HEK293 (cell line): ENCODE results near the gene CHST8.
A peak's percentile ranks its signal among the peaks of the same experiment; 100 is the strongest.

ENCODE experiments used
- CTCF ChIA-PET: fragments of 350-600 bp; formaldehyde crosslinking; extraction: SDS; loops from one replicate; lab custom pipeline; 2021; ENCODE audit warnings: antibody characterized with exemption; lab: Yijun Ruan, JAX
- POLR2A ChIA-PET: fragments of 300-600 bp; formaldehyde crosslinking; extraction: SDS; loops from one replicate; lab custom pipeline; 2020; ENCODE audit warnings: antibody characterized with exemption, inconsistent platforms; lab: Yijun Ruan, JAX
- H3K27ac ChIP-seq: fragments of 200-500 bp; sonication (Bioruptor generic); 2 replicates; pipeline ENCODE4 v1.5.1; 2014; ENCODE audit warnings: low read depth, low read length, control low read depth, inconsistent platforms; ENCODE audit errors: extremely low read depth
- H3K36me3 ChIP-seq, 2 experiments: fragments of 200-500 bp in 1 of 2; sonication (Bioruptor generic) in 1 of 2; 1 replicate in 1 of 2; 2 replicates in 1 of 2; pipeline ENCODE4 v1.5.1; 2014 to 2017; ENCODE audit warnings: inconsistent platforms in 2 of 2, low read length in 2 of 2; ENCODE audit not compliant: control insufficient read depth in 2 of 2, insufficient read depth in 1 of 2
- H3K4me1 ChIP-seq: fragments of 200-500 bp; sonication (Bioruptor generic); 2 replicates; pipeline ENCODE4 v1.5.1; 2014; ENCODE audit warnings: mild to moderate bottlenecking, low read length, inconsistent platforms; ENCODE audit not compliant: control insufficient read depth, insufficient read depth
- H3K4me3 ChIP-seq: 2 replicates; pipeline ENCODE4 v1.5.1; 2011; ENCODE audit warnings: low read depth, mild to moderate bottlenecking, control low read depth, low read length, moderate library complexity
- H3K9me3 ChIP-seq: fragments of 200-500 bp; sonication (Bioruptor generic); 2 replicates; pipeline ENCODE4 v1.5.1; 2014; ENCODE audit warnings: low read depth, low read length, inconsistent platforms; ENCODE audit not compliant: control insufficient read depth, insufficient read depth
- BCL11B ChIP-seq: fragments of 450-650 bp; formaldehyde crosslinking; IDR thresholded peaks from 2 replicates; pipeline ENCODE4 v1.5.1; 2016; ENCODE audit warnings: low read depth, missing biosample characterization, missing genetic modification characterization
- TRIM28 ChIP-seq: IDR thresholded peaks from 2 replicates; pipeline ENCODE4 v1.6.1; 2011; ENCODE audit warnings: low read length, control low read depth, borderline replicate concordance
- ZFHX2 ChIP-seq: fragments of 450-650 bp; formaldehyde crosslinking; conservative IDR thresholded peaks from 2 replicates; pipeline ENCODE4 v1.5.1; 2016; ENCODE audit warnings: missing biosample characterization, missing genetic modification characterization
- ZNF112 ChIP-seq: fragments of 450-650 bp; formaldehyde crosslinking; IDR thresholded peaks from 2 replicates; pipeline ENCODE4 v1.5.0; 2017; ENCODE audit warnings: missing biosample characterization, missing genetic modification characterization
- ZNF114 ChIP-seq: fragments of 450-650 bp; formaldehyde crosslinking; IDR thresholded peaks from 2 replicates; pipeline ENCODE4 v1.5.0; 2017; ENCODE audit warnings: missing biosample characterization, missing genetic modification characterization
- ZNF175 ChIP-seq: fragments of 450-650 bp; formaldehyde crosslinking; IDR thresholded peaks from 2 replicates; pipeline ENCODE4 v1.5.1; 2016; ENCODE audit warnings: missing biosample characterization, missing genetic modification characterization
- ZNF391 ChIP-seq: fragments of 450-650 bp; formaldehyde crosslinking; IDR thresholded peaks from 2 replicates; pipeline ENCODE4 v1.5.1; 2016; ENCODE audit warnings: low read depth, missing biosample characterization, missing genetic modification characterization, borderline replicate concordance
- ZNF433 ChIP-seq: fragments of 450-650 bp; formaldehyde crosslinking; IDR thresholded peaks from 2 replicates; pipeline ENCODE4 v1.5.1; 2016; ENCODE audit warnings: missing biosample characterization, missing genetic modification characterization, low read depth
- ZNF529 ChIP-seq: fragments of 450-650 bp; formaldehyde crosslinking; IDR thresholded peaks from 2 replicates; pipeline ENCODE4 v1.5.1; 2017; ENCODE audit warnings: missing genetic modification characterization, missing biosample characterization; ENCODE audit not compliant: insufficient replicate concordance
- ZNF654 ChIP-seq: fragments of 450-650 bp; formaldehyde crosslinking; IDR thresholded peaks from 2 replicates; pipeline ENCODE4 v1.5.1; 2016; ENCODE audit warnings: low read depth, missing biosample characterization, missing genetic modification characterization
- ZNF768 ChIP-seq: fragments of 450-650 bp; formaldehyde crosslinking; IDR thresholded peaks from 2 replicates; pipeline ENCODE4 v1.5.1; 2018; ENCODE audit warnings: missing biosample characterization, mild to moderate bottlenecking, missing genetic modification characterization
- ZSCAN16 ChIP-seq: fragments of 450-650 bp; formaldehyde crosslinking; IDR thresholded peaks from 2 replicates; pipeline ENCODE4 v1.5.1; 2016; ENCODE audit warnings: missing biosample characterization, missing genetic modification characterization
- TF ChIP-seq, protein P1 (sequence below): fragments of 450-650 bp; formaldehyde crosslinking; IDR thresholded peaks from 2 replicates; pipeline ENCODE4 v1.5.1; 2016; ENCODE audit warnings: missing biosample characterization, missing genetic modification characterization
- TF ChIP-seq, protein P2 (sequence below): fragments of 450-650 bp; formaldehyde crosslinking; IDR thresholded peaks from 2 replicates; pipeline ENCODE4 v1.5.1; 2017; ENCODE audit warnings: missing biosample characterization, missing genetic modification characterization
- TF ChIP-seq, protein P3 (sequence below): fragments of 450-650 bp; formaldehyde crosslinking; IDR thresholded peaks from 2 replicates; pipeline ENCODE4 v1.5.1; 2016; ENCODE audit warnings: missing biosample characterization, missing genetic modification characterization

CHST8 gene

DNA sequence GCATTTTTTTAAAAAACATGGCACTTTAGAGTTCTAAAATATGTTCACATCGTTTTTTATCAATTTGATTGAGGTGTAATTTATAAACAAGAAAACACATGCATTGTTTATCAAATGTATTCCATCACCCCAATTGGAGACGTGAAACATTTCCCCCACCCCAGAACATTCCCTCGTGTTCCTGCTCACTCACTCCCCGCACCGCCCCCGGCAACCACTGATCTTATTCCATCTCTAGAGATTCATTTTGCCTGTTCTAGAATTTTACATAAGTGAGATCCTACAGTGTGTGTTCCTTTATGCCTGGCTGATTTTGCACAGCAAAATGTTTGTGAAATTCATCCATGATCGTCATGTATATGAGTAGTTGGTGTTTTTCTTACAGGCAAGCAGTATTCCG is 124.4 kb downstream of the CHST8 start (continued):
- TF ChIP-seq ZNF529 (tag by site-specific recombination) (no peak), ZNF768 (tag by site-specific recombination) (no peak), TRIM28 (no peak), ZSCAN16 (tag by site-specific recombination) (no peak), ZFHX2 (no peak)
- TF ChIP-seq, protein P1, sequence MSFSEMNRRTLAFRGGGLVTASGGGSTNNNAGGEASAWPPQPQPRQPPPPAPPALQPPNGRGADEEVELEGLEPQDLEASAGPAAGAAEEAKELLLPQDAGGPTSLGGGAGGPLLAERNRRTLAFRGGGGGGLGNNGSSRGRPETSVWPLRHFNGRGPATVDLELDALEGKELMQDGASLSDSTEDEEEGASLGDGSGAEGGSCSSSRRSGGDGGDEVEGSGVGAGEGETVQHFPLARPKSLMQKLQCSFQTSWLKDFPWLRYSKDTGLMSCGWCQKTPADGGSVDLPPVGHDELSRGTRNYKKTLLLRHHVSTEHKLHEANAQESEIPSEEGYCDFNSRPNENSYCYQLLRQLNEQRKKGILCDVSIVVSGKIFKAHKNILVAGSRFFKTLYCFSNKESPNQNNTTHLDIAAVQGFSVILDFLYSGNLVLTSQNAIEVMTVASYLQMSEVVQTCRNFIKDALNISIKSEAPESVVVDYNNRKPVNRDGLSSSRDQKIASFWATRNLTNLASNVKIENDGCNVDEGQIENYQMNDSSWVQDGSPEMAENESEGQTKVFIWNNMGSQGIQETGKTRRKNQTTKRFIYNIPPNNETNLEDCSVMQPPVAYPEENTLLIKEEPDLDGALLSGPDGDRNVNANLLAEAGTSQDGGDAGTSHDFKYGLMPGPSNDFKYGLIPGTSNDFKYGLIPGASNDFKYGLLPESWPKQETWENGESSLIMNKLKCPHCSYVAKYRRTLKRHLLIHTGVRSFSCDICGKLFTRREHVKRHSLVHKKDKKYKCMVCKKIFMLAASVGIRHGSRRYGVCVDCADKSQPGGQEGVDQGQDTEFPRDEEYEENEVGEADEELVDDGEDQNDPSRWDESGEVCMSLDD (tag by site-specific recombination), result no peak

DNA sequence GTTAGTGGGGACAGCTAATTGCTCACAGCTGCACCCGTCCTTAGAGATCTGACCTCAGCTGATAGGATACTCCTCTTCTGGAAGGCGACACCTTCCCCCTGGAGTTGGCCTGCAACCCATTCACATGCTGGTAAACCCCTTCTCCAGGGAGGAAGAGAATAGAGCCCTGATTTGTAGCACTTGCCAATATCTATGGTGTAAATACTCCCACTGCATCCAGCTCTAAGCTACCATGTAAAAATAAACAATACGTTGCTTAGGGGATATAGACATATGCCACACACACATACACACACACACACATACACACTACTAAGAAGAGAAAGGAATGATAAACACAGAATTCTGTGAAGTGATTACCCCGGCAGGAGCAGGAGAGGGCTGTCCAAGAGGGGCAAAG is 125.5 kb downstream of the CHST8 start:
- Histone ChIP-seq H3K9me3 (no peaks in the 10 kb centered on the region), H3K4me3 (no peak overlapping the region), H3K27ac (no peak overlapping the region), H3K4me1 (no peaks in the 10 kb centered on the region), H3K36me3 (no peaks in the 10 kb centered on the region)
- peak; percentile 94 for TF ChIP-seq ZNF112
- no peak for TF ChIP-seq ZNF175 (tag by site-specific recombination)
- CTCF ChIA-PET, result interaction anchor here (0.7 to 2.0 kb wide), 5 partner anchors 21 to 331 kb away, joined by 3 to 11 read pairs (median 3); no protein-coding TSS in a partner anchor
- POLR2A ChIA-PET, result interaction anchor here (1.2 kb wide), 1 partner anchor 11 kb away, joined by 3 read pairs; no protein-coding TSS in a partner anchor

DNA sequence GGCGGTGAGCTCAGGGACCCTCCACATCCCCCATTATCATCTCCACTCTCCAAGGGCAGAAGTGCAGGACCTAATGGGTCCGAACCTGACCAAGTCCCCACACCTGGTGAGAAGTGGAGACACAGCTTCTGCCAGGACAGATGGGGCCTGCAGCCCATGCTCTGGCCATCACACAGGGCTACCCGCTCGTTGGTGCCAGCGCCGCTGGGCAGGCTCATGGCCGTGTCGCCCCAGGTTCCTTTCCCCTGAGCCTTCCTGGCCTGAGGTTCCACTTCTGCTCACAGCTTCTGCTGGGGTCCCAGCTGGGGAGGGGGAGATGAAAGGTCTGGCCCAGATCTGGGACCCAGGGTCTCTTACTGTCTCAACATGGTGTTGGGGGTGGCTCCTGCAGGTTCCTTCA is 126.5 kb downstream of the CHST8 start:
- no peaks in the 10 kb centered on the region for H3K36me3 ChIP-seq
- TF ChIP-seq BCL11B (tag by site-specific recombination), result no peak
- POLR2A ChIA-PET, result interaction anchor here (1.2 kb wide), 1 partner anchor 10 kb away, joined by 3 read pairs; no protein-coding TSS in a partner anchor
- CTCF ChIA-PET, result interaction anchor here (0.5 to 2.1 kb wide), 11 partner anchors 9 to 512 kb away, joined by 3 to 11 read pairs (median 3); no protein-coding TSS in a partner anchor
- no peaks in the 10 kb centered on the region for H3K4me1 ChIP-seq
- H3K4me3 ChIP-seq, result no peak overlapping the region
- H3K27ac ChIP-seq, result no peak overlapping the region
- no peaks in the 10 kb centered on the region for H3K9me3 ChIP-seq

DNA sequence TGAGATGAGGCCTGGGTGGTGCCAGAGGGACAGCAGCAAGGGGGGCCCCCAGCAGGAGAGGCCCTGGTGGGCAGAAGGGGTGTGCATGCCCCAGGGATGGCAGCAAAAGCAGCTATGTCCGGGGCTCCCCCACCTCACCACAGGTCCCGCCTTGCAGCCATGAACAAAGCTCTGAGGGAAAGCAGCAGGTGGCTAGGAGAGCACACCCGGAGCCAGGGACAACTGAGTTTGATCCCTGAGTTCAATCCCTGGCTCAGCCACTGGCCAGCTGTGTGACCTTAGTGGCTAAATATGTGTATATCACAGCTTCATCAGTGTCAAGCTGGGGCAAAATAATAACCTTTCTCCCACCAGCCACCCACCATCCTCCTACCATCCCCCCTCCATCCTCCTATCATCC is 127.3 kb downstream of the CHST8 start:
- CTCF ChIA-PET, result interaction anchor here (0.5 to 2.1 kb wide), 8 partner anchors 9 to 514 kb away, joined by 3 to 9 read pairs (median 3); no protein-coding TSS in a partner anchor
- H3K27ac ChIP-seq, result no peak overlapping the region
- no peaks in the 10 kb centered on the region for H3K4me1 ChIP-seq
- no peak overlapping the region for H3K4me3 ChIP-seq
- no peaks in the 10 kb centered on the region for H3K36me3 ChIP-seq
- H3K9me3 ChIP-seq, result no peaks in the 10 kb centered on the region
- POLR2A ChIA-PET, result no interaction called here
- no peak for TF ChIP-seq ZNF654
- TF ChIP-seq, protein P2, sequence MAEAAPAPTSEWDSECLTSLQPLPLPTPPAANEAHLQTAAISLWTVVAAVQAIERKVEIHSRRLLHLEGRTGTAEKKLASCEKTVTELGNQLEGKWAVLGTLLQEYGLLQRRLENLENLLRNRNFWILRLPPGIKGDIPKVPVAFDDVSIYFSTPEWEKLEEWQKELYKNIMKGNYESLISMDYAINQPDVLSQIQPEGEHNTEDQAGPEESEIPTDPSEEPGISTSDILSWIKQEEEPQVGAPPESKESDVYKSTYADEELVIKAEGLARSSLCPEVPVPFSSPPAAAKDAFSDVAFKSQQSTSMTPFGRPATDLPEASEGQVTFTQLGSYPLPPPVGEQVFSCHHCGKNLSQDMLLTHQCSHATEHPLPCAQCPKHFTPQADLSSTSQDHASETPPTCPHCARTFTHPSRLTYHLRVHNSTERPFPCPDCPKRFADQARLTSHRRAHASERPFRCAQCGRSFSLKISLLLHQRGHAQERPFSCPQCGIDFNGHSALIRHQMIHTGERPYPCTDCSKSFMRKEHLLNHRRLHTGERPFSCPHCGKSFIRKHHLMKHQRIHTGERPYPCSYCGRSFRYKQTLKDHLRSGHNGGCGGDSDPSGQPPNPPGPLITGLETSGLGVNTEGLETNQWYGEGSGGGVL, result no peak
- TF ChIP-seq, protein P1 (tag by site-specific recombination), result no peak
- TF ChIP-seq ZNF391 (tag by site-specific recombination), result no peak
- TF ChIP-seq, protein P3, sequence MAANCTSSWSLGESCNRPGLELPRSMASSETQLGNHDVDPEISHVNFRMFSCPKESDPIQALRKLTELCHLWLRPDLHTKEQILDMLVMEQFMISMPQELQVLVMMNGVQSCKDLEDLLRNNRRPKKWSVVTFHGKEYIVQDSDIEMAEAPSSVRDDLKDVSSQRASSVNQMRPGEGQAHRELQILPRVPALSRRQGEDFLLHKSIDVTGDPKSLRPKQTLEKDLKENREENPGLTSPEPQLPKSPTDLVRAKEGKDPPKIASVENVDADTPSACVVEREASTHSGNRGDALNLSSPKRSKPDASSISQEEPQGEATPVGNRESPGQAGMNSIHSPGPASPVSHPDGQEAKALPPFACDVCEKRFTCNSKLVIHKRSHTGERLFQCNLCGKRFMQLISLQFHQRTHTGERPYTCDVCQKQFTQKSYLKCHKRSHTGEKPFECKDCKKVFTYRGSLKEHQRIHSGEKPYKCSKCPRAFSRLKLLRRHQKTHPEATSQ, result no peak
- TF ChIP-seq ZNF114 (tag by site-specific recombination), result no peak
- no peak for TF ChIP-seq ZNF433 (tag by site-specific recombination)
